Stimulated activated memory B cell treated with anti-CD40 and anti-IgM and Interleukin-4, amounts not matched to agents 10 μg/mL and 1 μg/mL and 100 μg/mL, for 72 hours (primary cell): ENCODE results near the gene FMO3.

Experiments used
- ATAC-seq: fragments of 150-1000 bp; cut with Tn5 transposase; 2 replicates; pipeline ENCODE4 v1.10.0; 2021
- H3K27ac Mint-ChIP-seq: one replicate; pipeline ENCODE4 v1.8.0; 2022; ENCODE audit warnings: mild to moderate bottlenecking, mixed read lengths
- H3K27me3 Mint-ChIP-seq: one replicate; pipeline ENCODE4 v1.8.0; 2022; ENCODE audit warnings: mixed read lengths
- H3K36me3 Mint-ChIP-seq: one replicate; pipeline ENCODE4 v1.8.0; 2022; ENCODE audit warnings: mixed read lengths
- H3K4me1 Mint-ChIP-seq: one replicate; pipeline ENCODE4 v1.8.0; 2022; ENCODE audit warnings: mixed read lengths
- H3K4me3 Mint-ChIP-seq: one replicate; pipeline ENCODE4 v1.8.0; 2022; ENCODE audit warnings: mild to moderate bottlenecking, moderate library complexity, mixed read lengths
- H3K9me3 Mint-ChIP-seq: one replicate; pipeline ENCODE4 v1.8.0; 2022; ENCODE audit warnings: mixed read lengths

Gene FMO3

DNA sequence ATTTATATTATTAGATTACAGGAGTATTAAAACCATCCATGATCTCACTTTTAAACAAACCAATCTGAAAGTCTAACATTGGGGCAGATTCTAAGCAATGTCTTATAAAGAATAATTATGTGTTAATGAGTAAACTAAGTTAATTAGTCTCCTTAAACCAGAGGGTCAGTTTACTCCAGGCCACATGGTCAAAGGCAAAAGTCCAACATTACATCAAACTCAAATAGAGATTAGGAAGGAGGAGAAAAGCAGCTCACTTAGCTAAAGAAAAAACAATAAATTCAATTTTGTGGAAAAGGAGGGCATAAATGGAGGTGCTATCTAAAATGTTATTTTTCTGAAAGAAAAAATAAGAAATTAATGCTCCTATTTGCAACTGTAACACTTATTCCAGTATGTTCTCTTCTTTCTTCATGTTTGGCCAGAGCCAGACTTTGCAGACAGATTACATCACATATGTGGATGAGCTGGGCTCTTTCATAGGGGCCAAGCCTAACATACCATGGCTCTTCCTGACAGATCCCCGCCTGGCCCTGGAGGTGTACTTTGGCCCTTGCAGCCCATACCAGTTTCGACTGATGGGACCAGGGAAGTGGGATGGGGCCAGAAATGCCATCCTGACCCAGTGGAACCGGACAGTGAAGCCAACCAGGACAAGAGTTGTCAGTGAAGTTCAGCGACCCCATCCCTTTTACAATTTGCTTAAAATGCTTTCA is 70.1 kb downstream of the FMO3 start:
- no peak for ATAC-seq
- H3K27me3 Mint-ChIP-seq = no peaks in the 10 kb centered on the region
- H3K36me3 Mint-ChIP-seq = no peaks in the 10 kb centered on the region
- H3K27ac Mint-ChIP-seq = no peak overlapping the region
- no peaks in the 10 kb centered on the region for H3K4me1 Mint-ChIP-seq
- no peaks in the 10 kb centered on the region for H3K9me3 Mint-ChIP-seq
- no peak overlapping the region for H3K4me3 Mint-ChIP-seq

DNA sequence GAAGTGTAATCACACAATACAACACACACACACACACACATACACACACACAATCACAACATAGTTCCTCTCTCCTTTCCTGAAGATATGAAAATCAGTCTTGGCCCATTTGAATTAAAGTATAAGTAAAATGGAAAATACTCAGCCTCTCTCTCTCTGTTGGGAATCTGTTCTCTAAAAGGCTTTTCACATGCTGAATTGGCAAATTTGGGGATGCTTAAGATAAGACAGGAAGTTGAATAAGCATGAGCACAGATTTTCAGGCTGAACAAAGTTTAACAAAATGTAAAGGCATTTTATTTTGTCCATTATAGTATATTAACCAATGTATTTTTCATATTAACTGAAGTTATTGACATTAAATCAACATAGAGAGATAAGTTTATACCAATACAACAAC is 70.7 kb downstream of the FMO3 start:
- no peak for ATAC-seq
- H3K36me3 Mint-ChIP-seq = no peaks in the 10 kb centered on the region
- H3K4me1 Mint-ChIP-seq = no peaks in the 10 kb centered on the region
- H3K4me3 Mint-ChIP-seq = no peak overlapping the region
- H3K27ac Mint-ChIP-seq = no peak overlapping the region
- H3K27me3 Mint-ChIP-seq = no peaks in the 10 kb centered on the region
- no peaks in the 10 kb centered on the region for H3K9me3 Mint-ChIP-seq

DNA sequence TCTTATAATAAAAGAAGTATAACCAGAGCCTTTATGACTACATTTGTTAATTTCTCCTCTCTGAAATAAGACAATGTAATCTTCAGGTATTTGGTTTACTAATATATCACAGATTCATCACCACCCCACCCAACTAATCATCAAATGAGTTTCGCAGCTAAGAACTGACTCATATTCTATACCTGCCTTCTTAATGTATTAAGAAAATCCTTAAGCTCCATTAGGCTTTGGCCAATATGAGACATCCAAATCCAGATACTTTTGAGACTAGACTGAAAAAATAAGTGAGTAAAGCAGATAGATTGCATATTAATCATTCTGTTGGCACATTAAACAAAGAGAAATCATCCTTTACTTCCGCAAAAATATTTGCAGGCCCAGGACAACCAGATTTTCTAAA is 75.7 kb downstream of the FMO3 start:
- no peaks in the 10 kb centered on the region for H3K36me3 Mint-ChIP-seq
- no peak for ATAC-seq

More for the DNA sequence above, 75.7 kb downstream of the FMO3 start:
- Mint-ChIP-seq H3K27ac (no peak overlapping the region), H3K9me3 (peaks cover 4% of the 10 kb centered on the region), H3K27me3 (peaks cover 10% of the 10 kb centered on the region), H3K4me3 (no peak overlapping the region), H3K4me1 (no peaks in the 10 kb centered on the region)
